Uterus (tissue), 4 donors: ENCODE data around the gene ATP6V0D1. TPM values are rescaled to one million over a fixed set of nuclear protein-coding genes. Genes with fewer than 3 reads are reported as not detected.

ENCODE experiments used
- DNase-seq, 2 donors: peaks; one replicate each; pipeline ENCODE4 v3.0.0-alpha.2; 2019 to 2020
- H3K27ac ChIP-seq, 2 donors: fragments of 200-600 bp; sonication (generic); 1 replicate in 1 of 2; 2 replicates in 1 of 2; pipeline ENCODE4 v1.5.1; 2016 to 2018
- H3K27me3 ChIP-seq, 2 donors: fragments of 200-600 bp; sonication (generic); one replicate each; pipeline ENCODE4 v1.5.1; 2018 to 2019; ENCODE audit warnings: control low read depth in 1 of 2
- H3K36me3 ChIP-seq, 2 donors: fragments of 200-600 bp; sonication (generic); one replicate each; pipeline ENCODE4 v1.5.1; 2019; ENCODE audit warnings: control low read depth in 1 of 2
- H3K4me1 ChIP-seq, 2 donors: fragments of 200-600 bp; sonication (generic); one replicate each; pipeline ENCODE4 v1.5.1; 2018 to 2019; ENCODE audit warnings: control low read depth in 1 of 2
- H3K4me3 ChIP-seq, 2 donors: fragments of 200-600 bp; sonication (generic); 1 replicate in 1 of 2; 2 replicates in 1 of 2; pipeline ENCODE4 v1.5.1; 2018 to 2019; ENCODE audit warnings: mild to moderate bottlenecking in 1 of 2
- H3K9me3 ChIP-seq, 2 donors: fragments of 200-600 bp; sonication (generic); one replicate each; pipeline ENCODE4 v1.5.1; 2019; ENCODE audit warnings: control low read depth in 1 of 2
- POLR2A ChIP-seq, 2 donors: fragments of 450-650 bp; IDR thresholded peaks; one replicate each; pipeline ENCODE4 v1.6.1; 2016; ENCODE audit warnings: antibody characterized with exemption in 2 of 2, mild to moderate bottlenecking in 1 of 2, moderate library complexity in 1 of 2
- intact Hi-C: fragments of 100-400 bp; cut with DNase I; formaldehyde crosslinking; loops from one replicate; pipeline ENCODE4 v1.15.1; 2023; ENCODE audit warnings: low total_unique reads
- total RNA-seq, 4 donors: library from RNA; depleted of rRNA in 3 of 4; stranded (reverse); fragments of >200 nt in 3 of 4; gene quantifications; one replicate each; pipeline versions ENCODE4 v1.1.0 to v1.2.4, GENCODE V29; 2014 to 2023
- TF ChIP-seq, protein P1 (sequence below), 4 experiments: fragments of 200-600 bp in 2 of 4; fragments of 450-650 bp in 2 of 4; sonication (generic) in 2 of 4; IDR thresholded peaks; one replicate each; pipeline ENCODE4 v1.5.1; 2016 to 2019; ENCODE audit warnings: antibody characterized with exemption in 4 of 4, mild to moderate bottlenecking in 2 of 4, moderate library complexity in 1 of 4
- donor health status: DM: yes; HTN: yes; CAD: no.

ATP6V0D1 gene
- total RNA-seq, 4 donors from 2014 or later: 67.4 to 243 (median 100) TPM

- intact Hi-C loops: loop anchor here (5.0 kb wide), 1 partner anchor 34 kb away; no protein-coding TSS in a partner anchor
- Histone ChIP-seq H3K9me3 (no peaks in the 10 kb centered on the region), H3K27ac (peak overlapping the region; percentile 77 to 82), H3K27me3 (no peaks in the 10 kb centered on the region), H3K4me1 (peaks cover 43 to 51% of the 10 kb centered on the region in 2 donors), H3K36me3 (no peaks in the 10 kb centered on the region), H3K4me3 (no peak overlapping the region)
- DNase-seq: no peak
- TF ChIP-seq, protein P1, sequence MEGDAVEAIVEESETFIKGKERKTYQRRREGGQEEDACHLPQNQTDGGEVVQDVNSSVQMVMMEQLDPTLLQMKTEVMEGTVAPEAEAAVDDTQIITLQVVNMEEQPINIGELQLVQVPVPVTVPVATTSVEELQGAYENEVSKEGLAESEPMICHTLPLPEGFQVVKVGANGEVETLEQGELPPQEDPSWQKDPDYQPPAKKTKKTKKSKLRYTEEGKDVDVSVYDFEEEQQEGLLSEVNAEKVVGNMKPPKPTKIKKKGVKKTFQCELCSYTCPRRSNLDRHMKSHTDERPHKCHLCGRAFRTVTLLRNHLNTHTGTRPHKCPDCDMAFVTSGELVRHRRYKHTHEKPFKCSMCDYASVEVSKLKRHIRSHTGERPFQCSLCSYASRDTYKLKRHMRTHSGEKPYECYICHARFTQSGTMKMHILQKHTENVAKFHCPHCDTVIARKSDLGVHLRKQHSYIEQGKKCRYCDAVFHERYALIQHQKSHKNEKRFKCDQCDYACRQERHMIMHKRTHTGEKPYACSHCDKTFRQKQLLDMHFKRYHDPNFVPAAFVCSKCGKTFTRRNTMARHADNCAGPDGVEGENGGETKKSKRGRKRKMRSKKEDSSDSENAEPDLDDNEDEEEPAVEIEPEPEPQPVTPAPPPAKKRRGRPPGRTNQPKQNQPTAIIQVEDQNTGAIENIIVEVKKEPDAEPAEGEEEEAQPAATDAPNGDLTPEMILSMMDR (IDR thresholded peaks at IDR 0.05): no peak
- TF ChIP-seq POLR2A (IDR thresholded peaks at IDR 0.05): no peak
These were observed 20.0 kb downstream of the ATP6V0D1 start for GRCh38 chr16:67460961-67461360.

DNA sequence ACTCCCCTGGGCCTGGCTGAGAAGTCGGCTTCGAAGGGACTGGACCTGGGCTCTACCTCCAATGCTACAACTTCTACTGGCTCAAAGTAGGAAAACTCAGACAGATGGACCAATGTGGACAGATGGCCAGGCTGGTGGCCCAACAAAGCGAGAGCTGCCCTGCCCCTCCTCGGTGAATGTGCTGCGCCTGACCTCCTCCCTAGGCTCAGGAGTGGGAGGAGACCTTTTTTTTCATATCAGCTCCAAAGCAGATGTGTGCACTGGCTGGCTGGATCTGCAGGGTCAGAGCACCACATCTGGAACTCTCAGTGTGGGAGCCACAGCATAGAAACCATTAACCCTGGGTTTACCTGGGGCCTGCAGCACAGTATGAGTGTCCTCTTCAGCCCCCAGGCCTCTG lies 20.8 kb downstream of the ATP6V0D1 start:
- DNase-seq: peak in 1 of 2 donors; percentile 60
- H3K4me3 ChIP-seq: no peak overlapping the region
- no peaks in the 10 kb centered on the region for H3K36me3 ChIP-seq
- TF ChIP-seq POLR2A (IDR thresholded peaks at IDR 0.05): no peak
- TF ChIP-seq, protein P1 (IDR thresholded peaks at IDR 0.05): no peak
- no peaks in the 10 kb centered on the region for H3K9me3 ChIP-seq
- H3K4me1 ChIP-seq: peaks cover 38 to 46% of the 10 kb centered on the region in 2 donors
- intact Hi-C loops: loop anchor here (5.0 kb wide), 1 partner anchor 33 kb away; no protein-coding TSS in a partner anchor
- H3K27ac ChIP-seq: peak overlapping the region; percentile 77 to 82
- H3K27me3 ChIP-seq: no peaks in the 10 kb centered on the region

- no peak overlapping the region for H3K4me3 ChIP-seq
- H3K4me1 ChIP-seq: peaks cover 38 to 46% of the 10 kb centered on the region in 2 donors
- no peaks in the 10 kb centered on the region for H3K9me3 ChIP-seq
- no peak for TF ChIP-seq POLR2A (IDR thresholded peaks at IDR 0.05)
- TF ChIP-seq, protein P1 (IDR thresholded peaks at IDR 0.05): no peak
- no peaks in the 10 kb centered on the region for H3K36me3 ChIP-seq
- intact Hi-C loops: loop anchor here (5.0 kb wide), 1 partner anchor 33 kb away; no protein-coding TSS in a partner anchor
- peak overlapping the region; percentile 77 to 82 for H3K27ac ChIP-seq
- no peaks in the 10 kb centered on the region for H3K27me3 ChIP-seq
- peak in 1 of 2 donors; percentile 71 for DNase-seq
These were observed 21.2 kb downstream of the ATP6V0D1 start for GRCh38 chr16:67459861-67460150.

- peak overlapping the region; percentile 77 to 82 for H3K27ac ChIP-seq
- no peaks in the 10 kb centered on the region for H3K27me3 ChIP-seq
- DNase-seq: peak in 1 of 2 donors; percentile 57
- no peak for TF ChIP-seq POLR2A (IDR thresholded peaks at IDR 0.05)
- TF ChIP-seq, protein P1 (IDR thresholded peaks at IDR 0.05): no peak
- intact Hi-C loops: no loop called here
- peaks cover 38 to 46% of the 10 kb centered on the region in 2 donors for H3K4me1 ChIP-seq
- H3K4me3 ChIP-seq: no peak overlapping the region
- H3K36me3 ChIP-seq: no peaks in the 10 kb centered on the region
- H3K9me3 ChIP-seq: no peaks in the 10 kb centered on the region
These were observed 21.7 kb downstream of the ATP6V0D1 start for GRCh38 chr16:67459066-67459860.

DNA sequence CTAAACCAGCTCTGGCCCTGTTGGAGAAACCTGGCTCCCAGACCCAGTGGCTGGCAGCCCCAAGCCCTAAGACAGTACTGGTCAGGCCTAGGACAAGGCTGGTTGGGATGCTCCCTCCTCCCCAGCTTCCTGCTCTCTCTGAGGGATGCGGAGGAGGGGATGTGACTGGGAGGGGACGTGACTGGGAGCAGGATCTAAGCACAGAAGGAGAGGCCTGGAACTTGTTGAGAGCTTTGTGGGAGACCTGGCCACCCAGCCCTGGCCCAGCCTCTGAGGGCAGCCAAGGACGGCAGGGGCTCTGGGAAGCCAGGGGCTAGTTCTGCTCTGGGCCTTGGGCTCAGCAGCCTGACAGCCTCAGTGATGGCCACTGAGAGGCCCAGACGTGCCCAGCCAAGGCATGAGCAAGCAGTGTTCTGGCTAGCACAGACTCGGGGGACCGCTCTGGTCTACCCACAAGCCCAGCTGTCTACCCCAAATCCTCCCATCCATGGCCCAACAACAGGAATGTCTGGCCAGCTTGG lies 22.8 kb downstream of the ATP6V0D1 start:
- intact Hi-C loops: no loop called here
- DNase-seq: peak in 1 of 2 donors; percentile 66
- Histone ChIP-seq H3K27ac (peak overlapping the region; percentile 77 to 82), H3K4me1 (peaks cover 38 to 46% of the 10 kb centered on the region in 2 donors), H3K9me3 (no peaks in the 10 kb centered on the region), H3K27me3 (no peaks in the 10 kb centered on the region), H3K36me3 (no peaks in the 10 kb centered on the region), H3K4me3 (no peak overlapping the region)
- no peak for TF ChIP-seq POLR2A (IDR thresholded peaks at IDR 0.05)
- TF ChIP-seq, protein P1 (IDR thresholded peaks at IDR 0.05): no peak
